GM12874 (cell line): ENCODE data around the gene ERBB2.

ENCODE experiments used
- TF ChIP-seq, protein P1 (sequence below): IDR thresholded peaks from 2 replicates; pipeline ENCODE4 v1.5.1; 2011; ENCODE audit warnings: low read depth, mild to moderate bottlenecking, control low read depth, low read length, moderate library complexity; ENCODE audit not compliant: insufficient read depth

ERBB2 gene

GRCh38 chr17:39658346-39658745 is 41.5 kb upstream of the ERBB2 start:
- TF ChIP-seq, protein P1, sequence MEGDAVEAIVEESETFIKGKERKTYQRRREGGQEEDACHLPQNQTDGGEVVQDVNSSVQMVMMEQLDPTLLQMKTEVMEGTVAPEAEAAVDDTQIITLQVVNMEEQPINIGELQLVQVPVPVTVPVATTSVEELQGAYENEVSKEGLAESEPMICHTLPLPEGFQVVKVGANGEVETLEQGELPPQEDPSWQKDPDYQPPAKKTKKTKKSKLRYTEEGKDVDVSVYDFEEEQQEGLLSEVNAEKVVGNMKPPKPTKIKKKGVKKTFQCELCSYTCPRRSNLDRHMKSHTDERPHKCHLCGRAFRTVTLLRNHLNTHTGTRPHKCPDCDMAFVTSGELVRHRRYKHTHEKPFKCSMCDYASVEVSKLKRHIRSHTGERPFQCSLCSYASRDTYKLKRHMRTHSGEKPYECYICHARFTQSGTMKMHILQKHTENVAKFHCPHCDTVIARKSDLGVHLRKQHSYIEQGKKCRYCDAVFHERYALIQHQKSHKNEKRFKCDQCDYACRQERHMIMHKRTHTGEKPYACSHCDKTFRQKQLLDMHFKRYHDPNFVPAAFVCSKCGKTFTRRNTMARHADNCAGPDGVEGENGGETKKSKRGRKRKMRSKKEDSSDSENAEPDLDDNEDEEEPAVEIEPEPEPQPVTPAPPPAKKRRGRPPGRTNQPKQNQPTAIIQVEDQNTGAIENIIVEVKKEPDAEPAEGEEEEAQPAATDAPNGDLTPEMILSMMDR, result no peak

DNA sequence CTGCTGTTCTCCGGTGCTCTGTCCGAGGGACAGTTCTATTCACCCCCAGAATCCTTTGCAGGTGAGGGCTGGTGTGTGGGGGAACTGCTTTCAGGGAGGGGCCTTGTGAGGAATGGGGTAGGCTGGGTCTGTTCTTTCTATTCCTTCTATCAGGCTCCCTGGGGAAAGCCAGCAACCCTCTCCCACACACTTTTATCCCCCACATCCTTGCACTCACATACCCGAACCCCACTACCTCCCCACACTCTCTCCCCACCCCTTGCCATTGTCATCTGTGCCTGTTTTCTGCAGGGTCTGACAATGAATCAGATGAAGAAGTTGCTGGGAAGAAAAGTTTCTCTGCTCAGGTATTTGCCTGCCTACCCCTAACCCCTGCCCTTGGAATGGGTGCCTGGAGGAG is 41.1 kb upstream of the ERBB2 start:
- TF ChIP-seq, protein P1, result no peak

DNA sequence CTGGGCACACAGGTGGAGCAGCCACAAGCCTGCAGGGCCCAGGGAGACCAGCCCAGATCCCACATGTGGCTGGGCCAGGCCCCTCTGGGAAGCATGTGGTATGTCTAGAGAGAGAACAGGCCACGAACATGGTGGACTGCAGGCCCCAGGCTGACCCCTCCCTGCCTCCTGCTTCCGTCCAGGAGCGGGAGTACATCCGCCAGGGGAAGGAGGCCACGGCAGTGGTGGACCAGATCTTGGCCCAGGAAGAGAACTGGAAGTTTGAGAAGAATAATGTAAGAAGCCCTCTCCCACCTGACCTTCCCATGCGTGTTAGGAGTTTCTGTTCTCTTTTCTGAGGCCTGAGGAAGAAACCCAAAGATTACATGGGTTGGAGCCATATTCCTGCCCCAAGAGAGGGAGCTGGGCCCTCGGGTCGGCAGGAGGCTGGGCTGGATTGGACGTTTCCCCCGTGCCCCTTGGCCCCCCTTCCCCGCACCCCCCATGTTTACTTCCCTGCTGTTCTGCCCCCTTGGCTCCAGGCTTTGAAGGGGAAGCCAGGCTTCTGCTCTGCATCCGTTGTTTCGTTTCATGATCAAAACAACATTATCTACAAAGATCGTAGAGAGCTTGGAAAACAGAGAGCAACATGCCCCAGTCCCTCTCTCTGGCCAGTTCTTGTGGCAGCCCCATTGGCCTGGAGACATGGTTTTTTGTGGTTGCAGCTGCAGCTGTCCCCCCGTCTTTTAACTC is 40.4 kb upstream of the ERBB2 start:
- TF ChIP-seq, protein P1, result no peak

GRCh38 chr17:39660011-39660360 is 39.9 kb upstream of the ERBB2 start:
- TF ChIP-seq, protein P1, result no peak

DNA sequence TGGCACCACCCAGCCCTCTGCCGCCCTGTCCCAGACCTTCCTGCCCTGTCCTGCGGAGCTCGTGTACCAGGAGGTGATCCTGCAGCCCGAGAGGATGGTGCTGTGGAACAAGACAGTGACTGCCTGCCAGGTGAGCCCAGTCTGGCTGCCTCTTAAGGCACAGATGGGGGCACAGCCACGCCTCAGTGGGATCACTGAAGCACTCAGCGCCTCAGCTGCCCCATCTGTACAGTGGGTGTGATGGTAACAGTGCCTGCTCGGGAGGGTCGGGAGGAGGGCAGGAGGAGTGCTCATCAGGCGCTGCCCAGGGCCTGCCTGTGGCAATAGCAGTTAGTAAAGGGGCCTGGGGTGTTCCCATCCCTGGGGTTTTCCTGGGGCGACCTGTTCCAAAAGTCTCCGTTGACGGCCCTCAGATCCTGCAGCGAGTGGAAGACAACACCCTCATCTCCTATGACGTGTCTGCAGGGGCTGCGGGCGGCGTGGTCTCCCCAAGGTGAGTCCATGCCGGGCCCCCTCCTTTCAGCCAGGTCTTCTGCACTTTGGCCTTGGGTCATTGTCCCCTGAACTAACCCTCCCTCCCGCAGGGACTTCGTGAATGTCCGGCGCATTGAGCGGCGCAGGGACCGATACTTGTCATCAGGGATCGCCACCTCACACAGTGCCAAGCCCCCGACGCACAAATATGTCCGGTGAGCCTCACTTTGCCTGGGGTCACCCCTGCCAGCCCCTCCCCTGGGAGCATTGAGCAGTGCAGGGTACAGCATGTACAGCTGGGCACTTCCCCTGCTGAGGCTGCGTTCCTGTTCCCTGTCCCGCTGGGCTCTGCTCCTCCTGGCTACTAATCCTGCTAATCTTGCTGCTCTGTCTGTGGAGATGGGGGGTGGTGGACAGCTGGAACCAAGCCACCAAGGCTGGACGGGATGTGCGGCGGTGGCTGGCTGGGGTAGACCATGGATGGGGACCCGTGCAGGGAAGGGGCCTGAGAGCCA is 39.2 kb upstream of the ERBB2 start:
- TF ChIP-seq, protein P1, result no peak

- TF ChIP-seq, protein P1, result no peak
Measured at GRCh38 chr17:39661744-39662541, 37.9 kb upstream of the ERBB2 start.
